HG03280 (cell line): ENCODE data around the gene AGBL5.

Source experiments
- ATAC-seq: cut with Tn5 transposase; IDR thresholded peaks from one replicate; pipeline ENCODE4 v1.9.1; 2021; ENCODE audit warnings: mild to moderate bottlenecking, moderate library complexity; ENCODE audit not compliant: unreplicated experiment

The AGBL5 gene, protein sequence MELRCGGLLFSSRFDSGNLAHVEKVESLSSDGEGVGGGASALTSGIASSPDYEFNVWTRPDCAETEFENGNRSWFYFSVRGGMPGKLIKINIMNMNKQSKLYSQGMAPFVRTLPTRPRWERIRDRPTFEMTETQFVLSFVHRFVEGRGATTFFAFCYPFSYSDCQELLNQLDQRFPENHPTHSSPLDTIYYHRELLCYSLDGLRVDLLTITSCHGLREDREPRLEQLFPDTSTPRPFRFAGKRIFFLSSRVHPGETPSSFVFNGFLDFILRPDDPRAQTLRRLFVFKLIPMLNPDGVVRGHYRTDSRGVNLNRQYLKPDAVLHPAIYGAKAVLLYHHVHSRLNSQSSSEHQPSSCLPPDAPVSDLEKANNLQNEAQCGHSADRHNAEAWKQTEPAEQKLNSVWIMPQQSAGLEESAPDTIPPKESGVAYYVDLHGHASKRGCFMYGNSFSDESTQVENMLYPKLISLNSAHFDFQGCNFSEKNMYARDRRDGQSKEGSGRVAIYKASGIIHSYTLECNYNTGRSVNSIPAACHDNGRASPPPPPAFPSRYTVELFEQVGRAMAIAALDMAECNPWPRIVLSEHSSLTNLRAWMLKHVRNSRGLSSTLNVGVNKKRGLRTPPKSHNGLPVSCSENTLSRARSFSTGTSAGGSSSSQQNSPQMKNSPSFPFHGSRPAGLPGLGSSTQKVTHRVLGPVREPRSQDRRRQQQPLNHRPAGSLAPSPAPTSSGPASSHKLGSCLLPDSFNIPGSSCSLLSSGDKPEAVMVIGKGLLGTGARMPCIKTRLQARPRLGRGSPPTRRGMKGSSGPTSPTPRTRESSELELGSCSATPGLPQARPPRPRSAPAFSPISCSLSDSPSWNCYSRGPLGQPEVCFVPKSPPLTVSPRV

DNA sequence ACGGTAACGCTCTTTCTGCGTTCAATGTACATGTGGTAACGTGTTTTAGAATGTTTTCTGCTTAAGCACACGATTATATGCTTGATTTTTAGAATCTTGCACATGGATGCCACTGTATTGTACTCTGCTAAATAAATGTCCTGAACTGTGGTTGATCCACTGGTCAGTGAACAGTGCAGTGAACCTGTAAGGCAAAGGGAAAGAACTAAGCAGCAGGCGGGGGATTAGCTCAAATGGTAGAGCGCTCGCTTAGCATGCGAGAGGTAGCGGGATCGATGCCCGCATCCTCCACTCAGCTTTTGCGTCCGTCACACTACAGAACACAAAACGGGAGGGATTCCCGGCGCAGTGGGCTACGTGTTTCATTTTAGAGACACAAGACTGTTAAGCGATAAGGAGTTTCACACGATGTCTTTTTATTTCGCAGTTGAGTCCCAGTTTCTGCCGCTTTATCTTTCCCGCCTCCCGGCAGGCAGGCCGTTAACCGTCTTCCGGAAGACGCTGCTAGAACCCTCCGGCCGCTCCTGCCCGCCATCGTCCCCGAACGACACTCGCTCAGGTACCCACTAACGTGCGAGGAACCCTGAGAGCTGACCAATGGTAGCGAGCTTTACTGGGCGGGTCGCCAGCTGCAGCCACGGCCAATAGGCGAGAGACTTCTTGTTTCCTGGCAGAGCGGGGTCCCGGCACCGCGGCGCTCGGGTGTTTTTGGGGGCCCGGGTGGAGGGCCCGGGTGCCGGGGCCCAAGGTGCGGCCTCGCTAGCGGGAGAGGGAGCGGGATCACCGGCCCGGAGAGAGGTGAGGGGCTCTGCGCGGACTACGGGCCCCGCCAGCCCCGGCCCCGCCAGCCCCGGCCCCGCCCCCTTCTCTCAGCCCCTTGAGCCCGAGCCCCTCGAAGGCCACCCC, at the start of gene AGBL5:
AGBL5 (plus strand) TSS at position 673 of the 906 bp plus-strand sequence. CDS start 1,291 bp downstream, outside the sequence.
- peak; percentile 72 for ATAC-seq

DNA sequence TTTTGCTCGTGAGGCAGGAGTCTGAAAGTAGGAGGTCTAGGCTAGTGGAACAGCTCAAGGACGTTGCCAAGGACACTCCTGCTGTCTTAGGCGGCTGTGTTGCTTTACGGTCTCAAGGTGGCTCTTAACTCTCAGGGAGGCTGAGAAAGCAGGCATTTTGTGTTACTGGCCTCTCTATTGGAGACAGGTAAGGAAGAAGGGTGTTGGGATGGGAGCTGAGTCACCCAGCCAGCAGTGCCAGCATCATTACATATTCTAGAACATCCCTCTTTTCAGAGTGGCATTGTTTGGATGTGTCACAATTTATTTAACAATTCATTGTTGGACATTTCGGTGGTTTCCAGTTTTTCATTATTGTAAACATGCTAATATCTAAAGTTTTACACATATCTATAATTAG, 49.5 kb upstream of the AGBL5 start:
- no peak for ATAC-seq

DNA sequence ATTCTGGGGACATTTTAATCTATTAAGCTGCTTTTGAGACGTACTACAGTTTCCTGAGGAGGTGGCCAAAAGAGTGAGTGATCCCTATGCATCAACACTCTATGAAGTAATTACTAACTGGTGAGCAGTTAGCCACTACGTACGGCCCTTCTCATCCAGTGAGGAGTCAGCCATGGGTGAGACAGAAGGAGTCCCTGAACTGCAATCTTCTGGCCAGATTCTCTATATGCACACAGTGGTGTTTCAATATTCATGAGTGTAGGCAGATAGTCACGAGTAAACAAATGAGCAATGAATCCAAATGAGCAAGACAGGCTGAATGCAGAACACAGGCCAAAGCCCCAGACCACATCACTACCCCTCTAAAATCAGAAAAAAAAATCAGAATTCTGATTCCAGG, 48.5 kb upstream of the AGBL5 start:
- ATAC-seq, result no peak

DNA sequence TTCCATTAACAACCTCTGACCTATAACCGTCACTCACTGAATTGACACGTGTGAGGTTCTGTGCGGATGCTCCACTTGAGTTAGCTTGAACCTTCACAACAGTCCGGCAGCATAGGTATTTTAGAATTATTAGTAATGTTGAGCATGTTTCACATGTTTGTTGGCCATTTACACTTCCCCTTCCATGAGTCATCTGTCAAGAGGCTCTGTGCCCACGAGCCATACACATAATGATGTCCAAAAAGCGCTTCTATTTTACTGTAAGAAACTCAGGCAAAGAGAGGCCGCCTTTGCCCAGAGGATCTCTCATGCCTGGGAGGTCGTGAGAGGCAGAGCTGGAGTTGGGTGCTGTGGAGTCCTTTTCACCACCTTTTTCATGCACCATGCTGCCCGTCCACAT, 47.6 kb upstream of the AGBL5 start:
- ATAC-seq, result no peak

DNA sequence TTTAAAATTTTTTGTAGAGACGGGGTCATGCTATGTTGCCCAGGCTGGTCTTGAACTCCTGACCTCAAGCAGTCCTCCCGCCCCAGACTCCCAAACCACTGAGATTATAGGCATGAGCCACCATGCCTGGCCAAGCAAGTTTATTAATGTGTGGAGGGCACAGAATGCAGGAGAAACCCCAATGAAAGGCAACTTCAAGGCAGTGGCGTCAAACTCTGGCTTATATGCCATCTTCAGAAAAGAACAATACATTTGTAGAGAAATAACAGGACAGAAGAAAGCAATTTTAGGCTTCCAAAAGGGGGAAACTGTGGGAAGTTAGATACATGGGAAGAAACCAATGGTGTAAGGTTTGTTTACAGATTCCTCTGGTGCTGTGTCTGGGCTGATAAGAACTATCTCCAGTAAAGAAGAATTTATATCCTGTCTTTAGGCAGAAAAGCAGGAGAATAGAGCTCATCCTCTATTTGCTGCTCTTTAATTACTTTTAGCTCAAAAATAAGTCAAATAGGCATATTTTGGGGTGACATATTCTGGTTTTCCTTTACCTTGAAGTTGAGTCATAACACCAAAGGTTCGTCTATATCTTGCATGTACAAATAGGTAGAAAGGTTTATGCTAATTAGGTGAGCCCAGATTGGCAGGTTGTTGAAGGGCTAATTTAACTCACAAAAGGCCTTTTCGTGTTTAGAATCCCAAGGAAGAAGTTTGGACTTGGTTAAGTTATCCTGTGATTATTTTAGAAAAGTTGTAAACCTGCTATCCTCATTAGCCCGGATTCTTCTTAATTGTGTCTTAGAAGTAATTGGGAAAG, 44.7 kb upstream of the AGBL5 start:
- ATAC-seq, result no peak

DNA sequence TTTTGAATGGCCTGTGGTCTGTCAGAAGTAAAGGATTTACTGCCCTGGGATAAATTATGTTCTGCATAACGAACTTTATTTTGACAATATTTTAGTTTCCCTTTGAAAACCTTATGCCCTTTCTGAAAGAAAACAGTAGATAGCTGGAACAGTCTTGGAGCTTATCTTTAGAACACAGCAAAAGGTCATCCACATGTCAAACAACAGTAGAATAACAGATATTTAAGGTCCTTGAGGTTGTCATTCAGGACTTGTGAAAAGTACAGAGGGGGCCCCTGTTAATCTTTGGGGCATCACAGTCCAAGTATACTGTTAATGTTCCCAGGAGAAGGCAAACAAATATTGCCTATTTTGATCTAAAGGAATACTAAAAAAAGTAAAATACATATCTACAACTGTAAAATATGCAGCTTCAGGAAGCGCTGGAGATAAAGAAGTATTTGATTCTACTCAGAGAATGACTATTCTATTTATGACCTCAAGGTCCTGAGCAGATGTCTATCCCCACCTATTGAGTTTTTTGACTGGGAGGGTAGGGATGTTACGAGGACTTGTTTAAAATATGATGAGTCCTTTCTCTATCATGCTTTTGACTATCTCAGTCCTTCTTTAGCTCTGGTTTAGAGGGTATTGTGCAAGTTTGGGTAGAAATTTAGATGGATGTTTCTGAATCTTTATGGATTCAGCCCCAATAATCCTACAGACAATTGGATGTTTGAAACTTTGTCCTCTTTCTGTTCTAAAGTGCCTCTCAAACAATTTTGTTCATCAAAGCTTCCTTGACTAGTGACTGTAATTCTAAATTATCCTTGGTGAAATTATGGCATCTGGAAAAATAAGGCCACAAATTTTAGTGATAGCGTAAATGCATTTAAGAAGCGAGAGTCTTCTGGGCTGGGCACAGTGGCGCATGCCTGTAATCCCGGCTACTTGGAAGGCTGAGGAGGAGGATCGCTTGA, 43.8 kb upstream of the AGBL5 start:
- no peak for ATAC-seq

DNA sequence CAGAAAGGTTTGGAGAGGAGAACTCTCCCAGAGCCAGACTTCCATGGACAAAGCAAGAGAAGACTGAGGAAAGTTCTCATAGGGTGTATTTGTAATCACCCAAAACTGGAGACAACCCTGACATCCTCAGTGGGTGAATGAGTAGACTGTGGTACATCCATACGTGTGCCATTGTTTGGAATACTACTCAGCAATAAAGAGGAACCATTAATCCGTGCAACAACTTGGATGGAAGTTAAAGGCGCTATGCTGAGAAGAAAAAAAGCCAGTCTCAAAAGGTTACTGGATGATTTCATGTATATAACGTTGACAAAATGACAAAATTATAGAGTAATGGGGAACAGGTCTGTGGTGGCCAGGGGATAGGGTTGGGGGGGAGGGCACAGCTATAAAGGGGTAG, 42.8 kb upstream of the AGBL5 start:
- no peak for ATAC-seq

DNA sequence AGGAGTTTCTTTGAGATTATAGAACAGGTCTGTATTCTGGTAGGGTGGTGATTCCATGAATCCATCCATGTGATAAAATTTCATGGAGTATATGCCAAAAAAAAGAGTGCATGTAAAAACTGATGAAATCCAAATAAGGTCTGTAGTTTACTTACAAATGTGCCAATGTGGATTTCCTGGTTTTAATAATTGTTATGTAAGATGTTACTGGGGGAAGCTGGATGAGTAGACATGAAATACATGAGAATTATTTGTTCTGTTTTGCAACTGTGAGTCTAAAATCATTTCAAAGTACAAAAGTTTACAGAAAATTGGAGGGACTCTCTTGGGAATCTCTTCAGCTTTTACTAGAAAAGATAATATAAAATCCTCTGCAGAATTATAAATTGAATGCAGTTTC, 42.4 kb upstream of the AGBL5 start:
- no peak for ATAC-seq

DNA sequence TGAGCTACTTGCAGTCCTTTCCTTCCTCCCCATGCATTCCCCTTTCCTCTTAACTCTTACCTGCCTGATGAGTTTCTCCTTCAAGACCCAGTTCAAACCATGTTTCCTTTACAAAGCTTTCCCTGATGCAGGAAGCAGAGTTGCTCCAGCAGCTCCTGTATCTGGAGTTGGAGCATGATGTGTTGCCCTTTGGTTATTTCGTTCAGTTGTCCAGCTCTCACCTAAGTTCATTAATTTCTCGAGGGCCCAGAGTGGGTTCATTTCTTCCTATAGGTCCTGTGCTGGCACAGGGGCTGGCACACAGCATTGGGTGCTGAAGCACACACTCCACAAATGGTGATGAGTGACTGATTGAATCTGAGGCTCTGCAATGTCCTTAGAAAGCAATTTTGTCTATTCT, 41.8 kb upstream of the AGBL5 start:
- ATAC-seq, result no peak

DNA sequence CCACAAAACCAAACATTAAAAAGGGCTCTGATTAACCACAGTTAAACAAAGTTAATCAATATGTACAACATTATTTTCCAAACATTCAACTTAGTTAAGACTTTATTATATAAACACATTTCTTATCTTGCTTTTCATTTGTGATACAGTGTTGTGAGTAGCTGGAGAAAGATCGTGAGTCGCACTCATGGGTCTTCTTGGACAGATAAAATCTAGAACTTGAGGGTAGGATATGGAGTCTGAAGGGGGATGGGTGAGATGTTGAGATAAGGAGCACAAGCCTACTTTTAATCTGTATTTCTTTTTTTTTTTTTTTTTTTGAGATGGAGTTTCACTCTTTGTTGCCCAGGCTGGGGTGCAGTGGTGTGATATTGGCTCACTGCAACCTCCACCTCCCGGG, 41.3 kb upstream of the AGBL5 start:
- ATAC-seq, result no peak

DNA sequence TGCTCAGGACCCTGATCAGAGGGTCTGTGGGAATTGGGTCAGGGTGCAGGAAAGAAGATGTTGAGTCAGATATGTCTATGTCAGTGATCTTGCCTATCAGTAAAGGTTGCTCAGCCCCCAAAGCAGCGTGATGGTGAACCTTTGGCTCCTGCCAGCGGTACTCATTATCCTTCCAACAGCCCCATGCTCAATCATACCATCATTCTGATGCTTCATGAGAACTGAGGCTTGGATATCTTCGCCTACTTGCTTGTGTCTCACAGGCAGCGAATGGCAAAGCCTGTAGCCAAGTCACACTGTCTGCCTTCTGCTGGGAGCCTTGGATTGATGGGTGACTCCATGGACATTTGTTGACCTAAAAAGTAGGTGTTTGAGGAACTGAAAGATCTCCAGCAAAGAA, 37.7 kb upstream of the AGBL5 start:
- ATAC-seq, result no peak

DNA sequence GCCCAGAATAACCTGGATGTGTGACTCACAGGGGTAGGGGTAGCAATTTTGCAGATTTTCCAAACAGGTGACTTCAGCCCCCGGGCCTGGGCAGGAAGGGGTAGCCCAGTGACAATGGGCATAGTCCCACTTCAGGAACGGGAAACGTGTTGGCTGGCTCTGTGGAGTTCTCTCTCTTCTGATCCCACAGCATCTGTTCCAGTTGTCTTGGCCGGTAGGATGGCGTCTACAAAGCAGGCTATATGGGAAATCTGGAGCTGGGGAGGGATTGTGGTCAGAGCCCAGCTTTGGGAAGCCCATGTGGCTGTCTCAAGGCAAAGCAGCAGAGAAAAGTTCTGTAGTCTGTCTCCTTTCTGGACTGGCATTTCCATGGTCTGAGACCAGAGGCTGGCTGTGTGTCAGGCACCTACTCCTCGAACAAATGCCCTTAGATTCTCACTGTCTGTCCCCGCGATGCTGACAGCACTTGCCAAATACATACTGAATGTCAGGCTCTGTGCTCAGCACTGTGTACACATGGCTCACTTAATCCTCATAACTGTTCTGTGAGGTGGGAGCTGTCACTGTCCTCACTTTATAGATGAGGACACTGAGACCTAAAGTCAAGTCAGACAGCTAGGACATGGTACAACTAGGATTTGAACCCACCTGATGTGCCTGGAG, 36.6 kb upstream of the AGBL5 start:
- no peak for ATAC-seq

DNA sequence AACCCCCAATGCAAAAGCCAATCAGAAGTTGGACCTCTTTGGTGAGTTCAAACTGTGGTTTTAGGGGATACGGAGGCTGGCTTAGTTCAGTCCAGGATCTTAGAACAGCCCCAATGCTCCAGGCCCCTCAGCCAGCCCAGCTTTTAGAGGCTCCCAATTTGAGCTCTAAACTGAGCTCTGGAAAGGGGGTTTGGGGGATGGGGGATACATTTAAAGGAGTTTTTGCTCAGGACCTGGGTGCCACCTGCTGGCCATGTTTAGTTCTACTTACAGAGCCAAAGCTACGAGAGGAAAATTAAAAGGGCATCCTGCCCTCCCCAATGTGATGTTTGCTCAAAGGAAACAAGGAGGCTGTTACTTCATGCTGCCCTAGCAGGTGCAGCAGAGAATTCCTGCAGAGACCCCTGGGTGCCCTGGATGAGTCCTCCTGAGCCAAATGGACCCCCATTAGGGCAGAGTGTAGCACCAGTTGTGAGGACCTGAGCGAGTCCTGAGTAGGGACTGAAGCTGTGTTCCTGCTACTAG, 34.6 kb upstream of the AGBL5 start:
- no peak for ATAC-seq

DNA sequence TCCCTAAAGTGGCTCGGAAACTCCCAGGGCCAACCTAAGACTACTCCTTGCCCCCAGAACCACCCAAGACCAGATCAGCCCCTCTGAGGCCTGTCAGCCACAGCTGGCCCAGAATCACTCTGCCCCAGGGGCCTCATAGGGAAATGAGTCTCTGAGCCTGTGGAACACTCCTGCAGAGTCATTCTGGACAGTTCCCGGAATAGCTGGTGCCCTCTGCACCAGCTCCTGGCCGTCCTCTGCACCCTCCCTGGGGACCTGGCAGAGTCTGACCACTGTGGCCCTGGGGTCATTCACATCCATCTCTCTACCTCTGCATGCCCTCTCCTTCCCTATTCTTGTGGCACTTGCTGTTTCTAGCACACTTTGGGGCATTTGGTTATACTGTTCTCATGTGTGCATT, 33.3 kb upstream of the AGBL5 start:
- ATAC-seq, result no peak

DNA sequence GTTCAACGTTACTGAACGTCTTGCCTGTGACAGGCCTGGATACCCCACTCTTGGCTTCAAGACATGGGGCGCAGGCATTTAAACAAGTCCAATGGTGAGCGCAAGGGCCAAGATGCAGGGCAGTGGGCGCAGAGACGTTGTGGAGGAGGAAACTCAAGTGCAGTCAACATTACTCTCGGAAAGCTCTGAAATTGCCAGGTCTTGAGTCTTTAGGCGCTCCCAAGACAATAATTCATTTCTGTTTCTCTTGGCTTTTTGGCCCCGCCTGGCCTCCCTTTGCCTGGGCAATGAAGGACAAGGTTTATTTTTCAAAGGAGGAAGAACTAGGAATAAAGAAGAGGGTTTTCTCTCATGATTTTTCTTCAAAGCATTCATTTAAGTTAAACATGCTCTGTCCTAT, 32.0 kb upstream of the AGBL5 start:
- ATAC-seq, result no peak

DNA sequence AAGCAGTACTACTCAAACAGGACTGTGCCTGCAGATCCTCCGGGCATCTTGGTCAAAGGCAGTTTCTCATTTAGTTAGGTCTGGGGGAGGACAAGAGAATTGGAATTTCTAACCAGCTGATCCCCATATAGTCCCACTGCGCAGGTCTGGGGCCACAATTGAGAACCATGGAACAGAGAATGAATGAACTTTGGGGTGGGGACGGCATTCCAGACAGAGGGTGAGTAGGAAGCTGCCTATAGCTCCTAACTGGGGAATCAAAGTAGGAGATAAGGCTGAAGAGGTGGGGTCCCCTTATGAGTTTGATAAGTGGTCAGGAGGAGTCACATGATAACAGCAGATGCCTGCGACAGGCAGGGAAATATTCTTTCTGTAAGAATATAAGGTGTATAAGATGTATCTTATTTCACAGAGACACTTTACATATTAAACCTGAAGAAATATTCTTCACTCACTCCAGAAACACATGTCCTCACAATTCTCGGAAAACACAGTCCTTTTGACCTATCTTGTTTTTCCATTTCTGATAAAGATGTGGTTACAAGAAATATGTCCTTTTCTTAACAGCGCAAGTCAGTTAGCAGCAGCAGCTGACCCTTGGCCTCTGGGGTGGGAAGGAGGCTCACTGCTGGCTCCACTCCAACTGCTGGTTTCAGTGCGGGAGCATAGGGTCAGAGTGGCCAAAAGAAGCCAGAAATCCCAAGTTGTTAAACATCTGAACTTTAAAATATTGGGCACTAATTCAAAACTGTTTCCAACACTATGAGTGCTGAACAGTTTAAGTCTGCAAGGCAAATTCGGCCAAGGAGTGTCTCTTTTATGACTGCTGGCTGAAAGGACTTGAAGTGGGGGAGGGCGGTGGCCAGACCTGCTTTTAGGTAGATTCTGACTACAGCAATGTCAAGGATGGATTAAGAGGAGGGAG, 31.3 kb upstream of the AGBL5 start:
- no peak for ATAC-seq
